CD14-positive monocyte (primary cell): ENCODE results near the gene CIB2. TPM values are rescaled to one million over a fixed set of nuclear protein-coding genes. Genes with fewer than 3 reads are reported as not detected.

Experiments
- DNase-seq, 3 donors: peaks; one replicate each; pipeline ENCODE4 v3.0.0-alpha.2; 2011 to 2022
- H2AFZ ChIP-seq: 2 replicates; pipeline ENCODE4 v1.6.0; 2012; ENCODE audit warnings: mild to moderate bottlenecking, low read depth, low read length, inconsistent platforms; ENCODE audit not compliant: insufficient read depth, poor library complexity, severe bottlenecking
- H3K27ac ChIP-seq, 2 donors: 1 replicate in 1 of 2; 2 replicates in 1 of 2; pipeline ENCODE4 v1.5.1; 2012 to 2013; ENCODE audit warnings: low read length in 2 of 2, control low read depth in 1 of 2, inconsistent platforms in 1 of 2, low read depth in 1 of 2, mild to moderate bottlenecking in 1 of 2
- H3K27me3 ChIP-seq, 2 donors: one replicate each; pipeline versions ENCODE4 v1.6.0 to v1.6.1; 2011 to 2013; ENCODE audit warnings: low read length in 2 of 2; ENCODE audit not compliant: control insufficient read depth in 2 of 2, insufficient read depth in 2 of 2
- H3K36me3 ChIP-seq, 2 donors: replicated peaks in 1 of 2; 1 replicate in 1 of 2; 2 replicates in 1 of 2; pipeline versions ENCODE4 v1.5.1 to v1.6.1; 2012 to 2013; ENCODE audit warnings: low read length in 2 of 2, control low read depth in 1 of 2, inconsistent platforms in 1 of 2, mild to moderate bottlenecking in 1 of 2; ENCODE audit not compliant: insufficient read depth in 2 of 2, control insufficient read depth in 1 of 2
- H3K4me1 ChIP-seq, 2 donors: 1 replicate in 1 of 2; 2 replicates in 1 of 2; pipeline versions ENCODE4 v1.5.1 to v1.6.1; 2012 to 2013; ENCODE audit warnings: low read length in 2 of 2, control low read depth in 1 of 2, inconsistent platforms in 1 of 2, mild to moderate bottlenecking in 1 of 2, moderate library complexity in 1 of 2; ENCODE audit not compliant: insufficient read depth in 2 of 2, control insufficient read depth in 1 of 2
- H3K4me2 ChIP-seq: replicated peaks from 2 replicates; pipeline ENCODE3; 2012; ENCODE audit warnings: low read length, moderate library complexity, mild to moderate bottlenecking; ENCODE audit not compliant: poor library complexity, severe bottlenecking; ENCODE audit errors: extremely low read depth
- H3K4me3 ChIP-seq, 3 experiments: fragments of 200-600 bp in 1 of 3; sonication (generic) in 1 of 3; replicated peaks in 1 of 3; 1 replicate in 2 of 3; 2 replicates in 1 of 3; pipeline ENCODE4 v1.5.1; 2011 to 2013; ENCODE audit warnings: low read length in 3 of 3, mild to moderate bottlenecking in 3 of 3, control low read depth in 2 of 3, low read depth in 2 of 3, inconsistent platforms in 1 of 3, moderate library complexity in 1 of 3
- H3K79me2 ChIP-seq: 2 replicates; pipeline ENCODE4 v1.6.0; 2012; ENCODE audit warnings: mild to moderate bottlenecking, control low read depth, inconsistent platforms, low read length, moderate library complexity; ENCODE audit not compliant: insufficient read depth
- H3K9ac ChIP-seq: 2 replicates; pipeline ENCODE4 v1.6.0; 2017; ENCODE audit warnings: low read length, mild to moderate bottlenecking; ENCODE audit not compliant: insufficient read depth, poor library complexity, severe bottlenecking
- H3K9me3 ChIP-seq, 2 donors: replicated peaks in 1 of 2; 1 replicate in 1 of 2; 2 replicates in 1 of 2; pipeline versions ENCODE4 v1.5.1 to v1.6.1; 2012 to 2013; ENCODE audit warnings: low read length in 2 of 2, control low read depth in 1 of 2; ENCODE audit not compliant: control insufficient read depth in 1 of 2, insufficient read depth in 1 of 2
- H4K20me1 ChIP-seq: 2 replicates; pipeline ENCODE4 v1.6.0; 2012; ENCODE audit warnings: mild to moderate bottlenecking, low read length, control low read depth, moderate library complexity; ENCODE audit not compliant: insufficient read depth
- H3K27ac Mint-ChIP-seq, 7 donors: one replicate each; pipeline ENCODE4 v1.8.0; 2020; ENCODE audit warnings: mild to moderate bottlenecking in 7 of 7, mixed read lengths in 7 of 7, moderate library complexity in 6 of 7, inconsistent platforms in 2 of 7
- H3K27me3 Mint-ChIP-seq, 3 donors: one replicate each; pipeline ENCODE4 v1.8.0; 2021 to 2022; ENCODE audit warnings: low read depth in 3 of 3, mild to moderate bottlenecking in 3 of 3, mixed read lengths in 3 of 3, moderate library complexity in 3 of 3, inconsistent platforms in 1 of 3
- H3K36me3 Mint-ChIP-seq, 2 donors: one replicate each; pipeline ENCODE4 v1.8.0; 2020; ENCODE audit warnings: mixed read lengths in 2 of 2, inconsistent platforms in 1 of 2, mild to moderate bottlenecking in 1 of 2
- H3K4me1 Mint-ChIP-seq: one replicate; pipeline ENCODE4 v1.8.0; 2020; ENCODE audit warnings: mild to moderate bottlenecking, mixed read lengths
- H3K4me3 Mint-ChIP-seq, 2 donors: one replicate each; pipeline ENCODE4 v1.8.0; 2020; ENCODE audit warnings: mild to moderate bottlenecking in 2 of 2, mixed read lengths in 2 of 2, moderate library complexity in 1 of 2
- H3K9me3 Mint-ChIP-seq, 7 donors: one replicate each; pipeline ENCODE4 v1.8.0; 2020 to 2022; ENCODE audit warnings: mixed read lengths in 7 of 7, mild to moderate bottlenecking in 6 of 7, moderate library complexity in 6 of 7, inconsistent platforms in 2 of 7
- CTCF ChIP-seq: fragments of 200-600 bp; IDR thresholded peaks from one replicate; pipeline ENCODE4 v1.8.0; 2022; ENCODE audit warnings: antibody characterized with exemption, mild to moderate bottlenecking
- WGBS: methylation state at CpG from one replicate; pipeline ENCODE4 v1.1.5; 2013; ENCODE audit warnings: missing lambda C conversion rate; ENCODE audit not compliant: insufficient coverage; 5-methylcytosine and 5-hydroxymethylcytosine counted together
- intact Hi-C, 2 donors: fragments of 100-400 bp; cut with micrococcal nuclease; formaldehyde crosslinking; loops; one replicate each; pipeline versions ENCODE4 v1.15.0 to v1.15.1; 2023
- polyA plus RNA-seq, 3 donors: library from polyadenylated mRNA; depleted of rRNA in 1 of 3; unstranded in 2 of 3; stranded (reverse) in 1 of 3; fragments of 300-500 nt in 2 of 3; fragments of >200 nt in 1 of 3; fragmentation: Illumina TruSeq in 2 of 3; gene quantifications; 1 replicate in 2 of 3; 2 replicates in 1 of 3; pipeline ENCODE4 v1.2.3, GENCODE V29; 2012 to 2021

Gene CIB2
- polyA plus RNA-seq, 3 donors = 0.43 to 0.75 (median 0.51) TPM

DNA sequence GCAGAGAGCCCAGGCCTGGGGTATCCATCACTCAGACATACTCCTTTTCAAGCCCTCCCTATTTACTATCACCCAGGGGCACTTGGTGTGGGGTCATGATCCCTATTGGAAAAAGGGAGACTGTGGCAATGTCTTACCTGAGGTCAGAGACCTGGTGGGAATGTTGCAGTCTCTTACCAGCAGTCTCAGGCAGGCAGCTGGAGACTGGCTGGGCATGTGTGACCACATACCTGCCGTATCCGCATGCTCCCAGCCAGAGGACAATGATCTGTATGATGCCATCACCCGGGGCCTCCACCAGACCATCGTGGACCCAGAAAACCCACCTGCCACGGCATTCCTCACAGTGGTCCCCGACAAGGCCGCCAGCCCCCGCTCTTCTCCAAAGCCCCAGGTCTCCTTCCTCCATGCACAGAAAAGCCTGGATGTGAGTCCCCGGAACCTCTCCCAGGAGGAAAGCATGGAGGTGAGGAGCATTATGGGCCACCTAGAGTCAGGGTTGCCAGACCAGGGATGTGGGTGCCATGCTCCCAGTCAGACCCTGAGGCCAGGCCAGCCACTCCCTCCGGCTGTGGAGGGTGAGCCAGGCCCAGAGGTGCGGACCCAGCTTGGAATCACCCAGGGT lies 33.0 kb downstream of the CIB2 start:
- no peaks in the 10 kb centered on the region for H3K27me3 ChIP-seq
- H3K27ac ChIP-seq = no peak overlapping the region
- no peak overlapping the region for H3K4me3 ChIP-seq
- WGBS = 98% methylated on average over 9 of the region's 11 CpGs
- H3K27ac Mint-ChIP-seq = no peak overlapping the region
- H3K79me2 ChIP-seq = no peaks in the 10 kb centered on the region
- no peak overlapping the region for H3K9ac ChIP-seq
- H3K27me3 Mint-ChIP-seq = peaks cover 0 to 1% (median 0%) of the 10 kb centered on the region in 3 donors
- no peak overlapping the region for H2AFZ ChIP-seq
- no peaks in the 10 kb centered on the region for H4K20me1 ChIP-seq
- no peak for TF ChIP-seq CTCF
- peaks cover 3 to 5% of the 10 kb centered on the region in 2 donors for H3K4me1 ChIP-seq
- peaks cover 3% of the 10 kb centered on the region for H3K4me1 Mint-ChIP-seq
- H3K36me3 ChIP-seq = no peaks in the 10 kb centered on the region
- no peaks in the 10 kb centered on the region for H3K36me3 Mint-ChIP-seq
- H3K9me3 Mint-ChIP-seq = peaks cover 0 to 2% (median 0%) of the 10 kb centered on the region in 7 donors
- H3K4me2 ChIP-seq = no peak overlapping the region
- H3K9me3 ChIP-seq = no peaks in the 10 kb centered on the region
- DNase-seq = no peak
- H3K4me3 Mint-ChIP-seq = no peak overlapping the region
- intact Hi-C loops = no loop called here

GRCh38 chr15:78097667-78098066 lies 33.6 kb downstream of the CIB2 start:
- Histone ChIP-seq H3K36me3 (no peaks in the 10 kb centered on the region), H3K27me3 (no peaks in the 10 kb centered on the region), H3K4me1 (no peaks in the 10 kb centered on the region), H2AFZ (no peak overlapping the region), H3K9me3 (no peaks in the 10 kb centered on the region), H3K27ac (no peak overlapping the region), H3K9ac (no peak overlapping the region), H4K20me1 (no peaks in the 10 kb centered on the region), H3K79me2 (no peaks in the 10 kb centered on the region), H3K4me3 (no peak overlapping the region), H3K4me2 (no peak overlapping the region)
- intact Hi-C loops = no loop called here
- DNase-seq = no peak
- no peaks in the 10 kb centered on the region for H3K4me1 Mint-ChIP-seq
- no peak for TF ChIP-seq CTCF
- peaks cover 0 to 1% (median 0%) of the 10 kb centered on the region in 3 donors for H3K27me3 Mint-ChIP-seq
- no peak overlapping the region for H3K27ac Mint-ChIP-seq
- no peaks in the 10 kb centered on the region for H3K36me3 Mint-ChIP-seq
- peaks cover 0 to 2% (median 0%) of the 10 kb centered on the region in 7 donors for H3K9me3 Mint-ChIP-seq
- 79% methylated on average over 8 of the region's 9 CpGs for whole genome bisulfite sequencing
- H3K4me3 Mint-ChIP-seq = no peak overlapping the region
